GM21526 (cell line): ENCODE measurements around the gene PRAMEF14.
"Not testable (repeated sequence)": the region's sequence is repeated elsewhere in the genome, so short reads cannot be mapped to it uniquely, and the experiment has no call there.

ENCODE experiments used
- ATAC-seq: cut with Tn5 transposase; IDR thresholded peaks from one replicate; pipeline ENCODE4 v1.9.1; 2021; ENCODE audit warnings: moderate library complexity; ENCODE audit not compliant: unreplicated experiment, low FRiP score

PRAMEF14 gene

DNA sequence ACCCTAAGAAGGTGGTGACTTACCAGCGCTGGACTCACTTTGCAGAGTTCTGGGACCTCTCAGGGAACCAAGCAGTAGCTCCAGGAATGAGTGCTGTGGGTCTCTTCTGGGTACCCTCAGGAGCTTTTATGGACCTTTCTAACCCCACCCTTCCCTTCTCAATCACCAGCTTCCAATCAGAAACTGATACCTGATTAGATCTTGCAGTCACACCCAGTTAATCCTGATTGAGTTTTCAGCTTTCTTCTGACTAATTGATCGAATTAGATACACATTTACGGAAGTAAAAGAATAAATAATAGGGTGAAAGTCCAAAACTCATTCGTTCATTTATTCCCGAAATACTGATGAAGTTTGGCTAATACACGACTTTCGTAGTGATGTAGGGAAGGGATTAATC, at the start of gene PRAMEF14:
Gene PRAMEF14 (minus strand): TSS at position 101 of the 400 bp plus-strand sequence. CDS start 1,820 bp downstream, outside the sequence.
- ATAC-seq: not testable (repeated sequence)

- not testable (repeated sequence) for ATAC-seq
Measured at GRCh38 chr1:13395311-13395710, 48.4 kb upstream of the PRAMEF14 start.

DNA sequence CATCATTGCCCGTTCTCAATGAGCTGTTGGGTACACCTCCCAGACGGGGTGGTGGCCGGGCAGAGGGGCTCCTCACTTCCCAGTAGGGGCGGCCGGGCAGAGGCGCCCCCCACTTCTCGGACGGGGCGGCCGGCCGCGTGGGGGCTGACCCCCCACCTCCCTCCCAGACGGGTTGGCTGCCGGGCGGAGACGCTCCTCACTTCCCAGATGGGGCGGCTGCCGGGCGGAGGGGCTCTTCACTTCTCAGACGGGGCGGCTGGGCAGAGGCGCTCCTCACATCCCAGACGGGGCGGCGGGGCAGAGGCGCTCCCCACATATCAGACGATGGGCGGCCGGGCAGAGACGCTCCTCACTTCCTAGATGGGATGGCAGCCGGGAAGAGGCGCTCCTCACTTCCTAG, 47.8 kb upstream of the PRAMEF14 start:
- ATAC-seq: not testable (repeated sequence)

GRCh38 chr1:13393004-13393403, 46.1 kb upstream of the PRAMEF14 start:
- ATAC-seq: not testable (repeated sequence)

DNA sequence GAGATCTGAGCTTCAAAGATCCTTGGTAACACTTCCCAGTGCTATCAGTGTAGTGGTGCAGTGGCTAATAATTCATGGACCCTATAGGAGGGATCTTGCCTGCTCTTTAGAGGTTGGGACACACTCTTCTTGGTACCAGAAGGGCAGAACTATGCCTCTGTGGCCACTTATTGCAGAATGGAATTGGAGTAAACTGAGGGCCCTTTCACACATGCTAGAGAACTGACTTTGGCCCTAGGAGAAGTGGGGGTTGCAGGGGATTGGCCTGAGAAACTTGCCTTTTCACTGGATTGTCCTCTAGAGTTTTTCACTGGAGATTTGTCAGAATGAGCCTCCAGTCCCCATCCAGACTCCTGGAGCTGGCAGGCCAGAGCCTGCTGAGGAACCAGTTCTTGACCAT, 42.4 kb upstream of the PRAMEF14 start, which contains the start of gene PRAMEF17:
Gene PRAMEF17 (plus strand): TSS at position 301 of the 400 bp plus-strand sequence. CDS start 26 bp downstream, at position 327.
- not testable (repeated sequence) for ATAC-seq

GRCh38 chr1:13380380-13380779, 33.4 kb upstream of the PRAMEF14 start:
- not testable (repeated sequence) for ATAC-seq

DNA sequence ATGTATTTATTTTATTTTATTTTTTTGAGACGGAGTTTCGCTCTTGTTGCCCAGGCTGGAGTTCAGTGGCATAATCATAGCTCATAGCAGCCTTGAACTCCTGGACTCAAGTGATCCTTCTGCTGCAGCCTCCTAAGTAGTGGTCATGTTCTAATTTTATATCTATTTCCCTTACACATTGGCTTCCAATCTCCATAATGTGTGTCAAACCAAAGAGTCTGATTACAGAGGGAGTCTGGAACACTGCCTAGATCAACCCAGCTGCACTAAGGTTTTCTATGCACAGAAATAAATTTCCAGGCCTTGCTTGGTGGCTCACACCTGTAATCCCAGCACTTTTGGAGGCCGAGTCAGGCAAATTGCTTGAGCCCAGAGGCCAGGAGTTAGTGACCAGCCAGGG, 32.0 kb upstream of the PRAMEF14 start:
- ATAC-seq: not testable (repeated sequence)

- not testable (repeated sequence) for ATAC-seq
Measured at GRCh38 chr1:13368544-13368943, 21.6 kb upstream of the PRAMEF14 start.

- not testable (repeated sequence) for ATAC-seq
Measured at GRCh38 chr1:13366536-13366935, 19.6 kb upstream of the PRAMEF14 start.

DNA sequence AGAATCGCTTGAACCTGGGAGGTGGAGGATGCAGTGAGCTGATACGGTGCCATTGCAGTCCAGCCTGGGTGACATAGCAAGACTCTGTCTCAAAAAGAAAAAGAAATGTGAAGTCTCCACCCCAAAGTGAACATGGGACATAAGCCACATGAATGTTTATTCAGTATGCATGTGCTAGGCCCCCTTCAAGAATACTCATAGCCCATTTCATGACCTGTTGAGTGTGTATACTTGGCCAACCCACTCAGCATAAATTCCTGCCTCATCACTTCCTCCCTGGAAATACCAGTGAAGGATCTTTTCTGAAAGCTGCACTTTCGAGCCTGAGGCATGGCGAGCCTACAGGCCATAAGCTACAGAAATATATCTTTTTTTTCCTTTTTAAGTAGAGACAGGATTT, 18.0 kb upstream of the PRAMEF14 start:
- not testable (repeated sequence) for ATAC-seq

DNA sequence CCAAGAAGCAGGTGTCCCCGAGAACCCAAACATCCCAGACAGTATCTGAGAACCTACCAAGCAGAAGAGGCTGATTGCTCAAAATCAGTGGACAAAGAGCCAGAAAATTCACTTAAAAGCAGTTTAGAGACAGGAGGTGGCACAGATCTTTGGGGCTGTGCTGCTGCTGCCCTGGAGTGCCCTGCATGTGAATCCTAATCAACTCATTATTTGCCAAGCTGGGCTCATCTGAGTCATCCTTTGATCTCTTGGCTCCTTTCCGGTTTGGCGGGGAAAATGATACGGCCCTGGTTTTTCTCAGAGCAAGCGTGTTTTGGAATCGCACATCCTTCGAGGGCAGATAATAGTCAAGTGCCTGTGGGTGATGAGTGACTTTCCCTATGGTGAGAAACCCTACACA, 15.4 kb upstream of the PRAMEF14 start:
- ATAC-seq: not testable (repeated sequence)

GRCh38 chr1:13356774-13357173, 9.8 kb upstream of the PRAMEF14 start:
- ATAC-seq: not testable (repeated sequence)

DNA sequence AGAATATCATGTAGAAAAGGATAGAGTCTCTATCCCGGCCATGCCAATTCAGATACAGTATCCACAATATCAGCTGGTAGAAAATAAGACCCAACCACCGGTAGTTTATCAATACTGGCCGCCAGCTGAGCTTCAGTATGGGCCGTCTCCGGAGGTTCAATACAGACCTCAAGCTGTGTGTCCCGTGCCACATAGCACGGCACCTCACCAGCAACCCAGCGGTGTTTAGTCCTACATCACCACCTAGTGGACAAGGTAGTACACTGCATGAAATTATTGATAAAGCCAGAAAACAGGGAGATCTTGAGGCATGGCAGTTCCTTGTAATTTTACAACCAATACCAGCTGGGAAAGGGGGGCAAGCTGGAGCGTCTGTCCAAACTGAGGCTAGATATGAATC, 7.5 kb upstream of the PRAMEF14 start:
- ATAC-seq: not testable (repeated sequence)

DNA sequence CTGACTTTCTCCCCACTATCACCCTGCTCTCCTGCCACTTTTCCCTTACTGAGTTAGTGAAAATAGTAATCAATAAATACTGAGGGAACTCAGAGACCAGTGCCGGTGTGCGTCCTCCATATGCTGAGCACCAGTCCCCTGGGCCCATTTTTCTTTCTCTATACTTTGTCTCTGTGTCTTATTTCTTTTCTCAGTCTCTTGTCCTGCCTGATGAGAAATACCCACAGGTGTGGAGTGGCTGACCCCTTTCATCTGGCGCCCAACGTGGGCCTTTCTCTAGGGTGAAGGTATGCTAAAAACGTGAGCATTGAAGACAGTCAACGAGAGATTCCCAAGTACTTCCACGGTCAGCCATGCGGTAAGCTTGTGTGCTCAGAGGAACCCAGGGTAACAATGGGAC, 6.5 kb upstream of the PRAMEF14 start:
- ATAC-seq: not testable (repeated sequence)

GRCh38 chr1:13342496-13342895, 4.4 kb downstream of the PRAMEF14 start:
- not testable (repeated sequence) for ATAC-seq

DNA sequence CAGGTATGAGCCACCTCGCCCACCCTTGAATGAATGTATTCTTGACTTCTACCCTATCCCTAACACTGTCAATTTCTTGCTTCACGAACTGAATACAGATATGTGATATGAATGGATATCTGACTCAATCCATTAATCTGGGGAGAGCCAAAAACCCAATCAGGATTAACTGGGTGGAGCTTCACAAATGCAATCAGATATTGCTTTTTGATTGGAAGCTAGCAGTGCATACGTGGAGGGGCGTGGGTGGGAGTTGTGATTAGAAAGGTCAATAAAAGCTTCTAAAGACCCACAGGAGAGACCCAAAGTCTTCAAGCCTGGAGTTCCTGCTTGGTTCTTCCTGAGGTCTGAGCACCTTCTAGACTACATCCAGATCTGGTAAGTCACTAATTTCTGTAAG, 31.7 kb downstream of the PRAMEF14 start, which contains the start of gene PRAMEF15:
Gene PRAMEF15 (plus strand): TSS at position 301 of the 400 bp plus-strand sequence. CDS start 2,827 bp downstream, outside the sequence.
- not testable (repeated sequence) for ATAC-seq

DNA sequence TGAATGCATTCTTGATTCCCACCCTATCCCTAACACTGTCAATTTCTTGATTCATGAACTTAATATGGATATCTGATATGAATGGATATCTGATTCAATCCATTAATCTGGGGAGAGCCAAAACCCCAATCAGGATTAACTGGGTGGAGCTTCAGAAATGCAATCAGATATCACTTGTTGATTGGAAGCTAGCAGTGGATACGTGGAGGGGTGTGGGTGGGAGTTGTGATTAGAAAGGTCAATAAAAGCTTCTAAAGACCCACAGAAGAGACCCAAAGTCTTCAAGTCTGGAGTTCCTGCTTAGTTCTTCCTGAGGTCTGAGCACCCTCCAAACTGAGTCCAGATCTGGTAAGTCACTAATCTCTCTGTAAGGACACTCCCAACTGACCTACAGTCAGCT, 43.7 kb downstream of the PRAMEF14 start, which contains the start of gene PRAMEF33:
Gene PRAMEF33 (plus strand): TSS at position 301 of the 400 bp plus-strand sequence. CDS start 2,416 bp downstream, outside the sequence.
- ATAC-seq: not testable (repeated sequence)

- not testable (repeated sequence) for ATAC-seq
Measured at GRCh38 chr1:13302197-13302596, 44.7 kb downstream of the PRAMEF14 start.

DNA sequence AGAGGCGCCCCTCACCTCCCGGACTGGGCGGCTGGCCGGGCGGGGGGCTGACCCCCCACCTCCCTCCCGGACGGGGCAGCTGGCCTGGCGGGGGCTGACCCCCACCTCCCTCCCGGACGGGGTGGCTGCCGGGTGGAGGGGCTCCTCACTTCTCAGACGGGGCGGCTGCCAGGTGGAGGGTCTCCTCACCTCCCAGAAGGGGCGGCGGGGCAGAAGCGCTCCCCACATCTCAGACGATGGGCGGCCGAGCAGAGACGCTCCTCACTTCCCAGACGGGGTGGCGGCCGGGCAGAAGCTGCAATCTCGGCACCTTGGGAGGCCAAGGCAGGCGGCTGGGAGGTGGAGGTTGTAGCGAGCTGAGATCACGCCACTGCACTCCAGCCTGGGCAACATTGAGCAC, 48.2 kb downstream of the PRAMEF14 start:
- ATAC-seq: not testable (repeated sequence)

GRCh38 chr1:13297216-13297931, 49.6 kb downstream of the PRAMEF14 start:
- not testable (repeated sequence) for ATAC-seq
